DND-41 (cell line): ENCODE results near the gene FLNB.

Experiments
- EZH2 ChIP-seq: IDR thresholded peaks from 3 replicates; pipeline ENCODE4 v1.6.1; 2012; ENCODE audit warnings: borderline replicate concordance, low read depth, mild to moderate bottlenecking, moderate library complexity, low read length, inconsistent platforms; ENCODE audit not compliant: severe bottlenecking
- TF ChIP-seq, protein P1 (sequence below): IDR thresholded peaks from 2 replicates; pipeline ENCODE4 v1.5.1; 2012; ENCODE audit warnings: borderline replicate concordance, low read length, moderate library complexity, mild to moderate bottlenecking; ENCODE audit not compliant: poor library complexity, severe bottlenecking; ENCODE audit errors: extremely low read depth

DNA sequence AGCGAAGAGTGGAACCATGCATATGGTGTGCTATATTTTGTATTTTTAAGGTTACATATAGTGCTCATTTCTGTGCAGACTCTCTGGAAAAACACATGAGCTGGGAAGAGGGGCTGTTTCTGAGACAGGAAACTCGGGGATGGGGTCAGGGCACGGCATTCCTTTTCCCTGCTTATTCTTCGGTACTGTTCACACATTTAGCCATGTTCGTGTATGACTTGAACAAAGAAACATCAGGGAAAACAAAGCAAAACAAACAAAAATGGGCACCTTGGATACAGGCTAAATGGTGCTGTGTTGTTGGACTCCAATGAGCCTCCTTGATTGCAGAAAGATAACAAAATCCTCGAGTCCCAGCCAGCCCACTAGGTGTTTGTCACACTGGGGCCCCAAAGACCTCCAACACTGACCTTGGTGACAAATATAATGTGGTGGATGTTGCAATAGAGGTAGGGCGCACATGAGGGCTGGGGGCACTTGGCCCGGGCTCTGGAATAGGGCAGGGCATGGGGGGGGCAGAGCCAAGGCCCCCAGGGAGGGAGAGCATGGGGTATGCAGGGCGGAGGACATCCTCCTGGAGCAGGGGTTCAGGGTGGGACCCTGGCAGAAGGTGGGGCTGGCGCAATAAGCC is 183.3 kb downstream of the FLNB start:
- TF ChIP-seq, protein P1, sequence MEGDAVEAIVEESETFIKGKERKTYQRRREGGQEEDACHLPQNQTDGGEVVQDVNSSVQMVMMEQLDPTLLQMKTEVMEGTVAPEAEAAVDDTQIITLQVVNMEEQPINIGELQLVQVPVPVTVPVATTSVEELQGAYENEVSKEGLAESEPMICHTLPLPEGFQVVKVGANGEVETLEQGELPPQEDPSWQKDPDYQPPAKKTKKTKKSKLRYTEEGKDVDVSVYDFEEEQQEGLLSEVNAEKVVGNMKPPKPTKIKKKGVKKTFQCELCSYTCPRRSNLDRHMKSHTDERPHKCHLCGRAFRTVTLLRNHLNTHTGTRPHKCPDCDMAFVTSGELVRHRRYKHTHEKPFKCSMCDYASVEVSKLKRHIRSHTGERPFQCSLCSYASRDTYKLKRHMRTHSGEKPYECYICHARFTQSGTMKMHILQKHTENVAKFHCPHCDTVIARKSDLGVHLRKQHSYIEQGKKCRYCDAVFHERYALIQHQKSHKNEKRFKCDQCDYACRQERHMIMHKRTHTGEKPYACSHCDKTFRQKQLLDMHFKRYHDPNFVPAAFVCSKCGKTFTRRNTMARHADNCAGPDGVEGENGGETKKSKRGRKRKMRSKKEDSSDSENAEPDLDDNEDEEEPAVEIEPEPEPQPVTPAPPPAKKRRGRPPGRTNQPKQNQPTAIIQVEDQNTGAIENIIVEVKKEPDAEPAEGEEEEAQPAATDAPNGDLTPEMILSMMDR = no peak
- TF ChIP-seq EZH2 = no peak
